GM20000 (cell line): ENCODE data around the gene WDR73.

Source experiments
- DNase-seq: peaks from one replicate; pipeline ENCODE4 v3.0.0; 2012; ENCODE audit warnings: low spot score
- TF ChIP-seq, protein P1 (sequence below): IDR thresholded peaks from 2 replicates; pipeline ENCODE4 v1.5.1; 2012; ENCODE audit warnings: mild to moderate bottlenecking, control low read depth; ENCODE audit errors: extremely low read depth, missing control alignments

The WDR73 gene

DNA sequence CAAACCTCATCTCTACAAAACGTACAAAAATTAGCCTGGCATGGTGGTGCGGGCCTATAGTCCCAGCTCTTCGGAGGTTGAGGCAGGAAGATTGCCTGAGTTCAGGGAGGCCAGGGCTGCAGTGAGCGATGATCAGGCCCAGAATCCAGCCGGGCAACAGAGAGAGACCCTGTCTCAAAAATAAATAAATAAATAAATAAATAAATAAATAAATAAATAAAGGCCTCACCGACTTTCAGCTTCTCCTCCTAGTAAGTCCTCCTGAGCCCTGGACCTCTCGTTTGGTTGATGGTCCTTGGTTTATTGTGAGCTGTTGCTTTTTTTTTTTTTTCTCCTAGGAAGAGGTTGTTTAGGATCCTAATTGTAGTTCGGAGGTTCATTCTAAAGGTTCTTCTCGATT, 25.1 kb downstream of the WDR73 start:
- DNase-seq: no peak
- TF ChIP-seq, protein P1, sequence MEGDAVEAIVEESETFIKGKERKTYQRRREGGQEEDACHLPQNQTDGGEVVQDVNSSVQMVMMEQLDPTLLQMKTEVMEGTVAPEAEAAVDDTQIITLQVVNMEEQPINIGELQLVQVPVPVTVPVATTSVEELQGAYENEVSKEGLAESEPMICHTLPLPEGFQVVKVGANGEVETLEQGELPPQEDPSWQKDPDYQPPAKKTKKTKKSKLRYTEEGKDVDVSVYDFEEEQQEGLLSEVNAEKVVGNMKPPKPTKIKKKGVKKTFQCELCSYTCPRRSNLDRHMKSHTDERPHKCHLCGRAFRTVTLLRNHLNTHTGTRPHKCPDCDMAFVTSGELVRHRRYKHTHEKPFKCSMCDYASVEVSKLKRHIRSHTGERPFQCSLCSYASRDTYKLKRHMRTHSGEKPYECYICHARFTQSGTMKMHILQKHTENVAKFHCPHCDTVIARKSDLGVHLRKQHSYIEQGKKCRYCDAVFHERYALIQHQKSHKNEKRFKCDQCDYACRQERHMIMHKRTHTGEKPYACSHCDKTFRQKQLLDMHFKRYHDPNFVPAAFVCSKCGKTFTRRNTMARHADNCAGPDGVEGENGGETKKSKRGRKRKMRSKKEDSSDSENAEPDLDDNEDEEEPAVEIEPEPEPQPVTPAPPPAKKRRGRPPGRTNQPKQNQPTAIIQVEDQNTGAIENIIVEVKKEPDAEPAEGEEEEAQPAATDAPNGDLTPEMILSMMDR: no peak

DNA sequence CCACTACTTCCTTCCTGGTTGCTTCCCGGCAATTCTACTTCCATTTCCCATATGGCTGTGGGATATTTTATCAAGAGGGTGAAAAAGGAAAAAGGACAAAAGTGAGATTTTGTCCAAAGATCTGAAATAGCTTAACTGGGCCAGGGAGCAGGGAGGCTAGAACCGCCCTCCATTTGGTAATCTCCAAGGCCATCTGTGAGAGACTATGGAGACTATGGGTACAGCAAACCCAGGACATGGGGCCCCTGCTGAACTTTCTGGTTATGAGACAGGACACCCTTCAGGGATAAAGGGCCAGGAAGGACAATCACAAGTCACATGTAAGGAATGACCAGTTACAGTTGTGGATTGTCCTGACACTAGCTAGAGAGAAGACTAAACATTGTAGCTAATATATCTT, 29.0 kb downstream of the WDR73 start:
- no peak for DNase-seq
- TF ChIP-seq, protein P1: no peak

DNA sequence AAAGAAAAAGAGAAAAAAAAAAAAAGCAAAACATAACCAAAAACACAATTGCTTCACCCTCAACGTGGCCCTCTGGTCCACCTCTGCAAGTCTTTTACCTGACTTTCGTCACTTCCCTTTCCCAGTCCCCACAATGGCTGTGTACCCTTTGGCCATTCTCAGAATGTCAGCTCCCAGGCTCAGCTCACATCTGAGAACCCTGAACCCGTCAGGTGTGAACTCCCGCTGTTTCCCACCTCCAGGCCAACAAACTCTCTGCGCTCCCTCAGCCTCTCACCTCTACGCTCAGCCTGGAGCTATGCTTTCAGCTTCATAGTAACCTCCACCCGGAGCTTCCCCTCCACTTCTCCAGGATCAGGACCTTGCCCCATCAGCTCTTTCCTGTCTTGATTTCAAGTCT, 29.7 kb downstream of the WDR73 start:
- TF ChIP-seq, protein P1: no peak
- DNase-seq: no peak

DNA sequence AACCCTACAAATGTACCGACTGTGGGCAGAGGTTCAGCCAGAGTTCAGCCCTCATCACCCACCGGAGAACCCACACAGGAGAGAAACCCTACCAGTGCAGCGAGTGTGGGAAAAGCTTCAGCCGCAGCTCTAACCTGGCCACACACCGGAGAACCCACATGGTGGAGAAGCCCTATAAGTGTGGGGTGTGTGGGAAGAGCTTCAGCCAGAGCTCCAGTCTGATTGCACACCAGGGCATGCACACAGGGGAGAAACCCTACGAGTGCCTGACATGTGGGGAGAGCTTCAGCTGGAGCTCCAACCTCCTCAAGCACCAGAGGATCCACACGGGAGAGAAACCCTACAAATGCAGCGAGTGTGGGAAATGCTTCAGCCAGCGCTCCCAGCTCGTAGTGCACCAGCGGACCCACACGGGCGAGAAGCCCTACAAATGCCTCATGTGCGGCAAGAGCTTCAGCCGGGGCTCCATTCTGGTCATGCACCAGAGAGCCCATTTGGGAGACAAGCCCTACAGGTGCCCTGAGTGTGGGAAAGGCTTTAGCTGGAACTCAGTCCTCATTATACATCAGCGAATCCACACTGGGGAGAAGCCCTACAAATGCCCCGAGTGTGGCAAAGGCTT, 32.6 kb downstream of the WDR73 start:
- TF ChIP-seq, protein P1: no peak
- DNase-seq: no peak

DNA sequence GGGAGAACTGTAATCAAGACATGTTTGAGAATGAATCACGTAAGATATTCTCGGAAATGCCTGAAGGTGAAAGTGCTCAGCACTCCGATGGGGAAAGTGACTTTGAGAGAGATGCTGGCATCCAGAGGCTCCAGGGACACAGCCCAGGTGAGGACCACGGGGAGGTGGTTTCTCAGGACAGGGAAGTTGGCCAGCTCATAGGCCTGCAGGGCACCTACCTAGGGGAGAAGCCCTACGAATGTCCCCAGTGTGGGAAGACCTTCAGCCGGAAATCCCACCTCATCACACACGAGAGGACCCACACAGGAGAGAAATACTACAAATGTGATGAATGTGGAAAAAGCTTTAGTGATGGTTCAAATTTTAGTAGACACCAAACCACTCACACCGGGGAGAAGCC, 33.5 kb downstream of the WDR73 start:
- TF ChIP-seq, protein P1: no peak
- DNase-seq: no peak

DNA sequence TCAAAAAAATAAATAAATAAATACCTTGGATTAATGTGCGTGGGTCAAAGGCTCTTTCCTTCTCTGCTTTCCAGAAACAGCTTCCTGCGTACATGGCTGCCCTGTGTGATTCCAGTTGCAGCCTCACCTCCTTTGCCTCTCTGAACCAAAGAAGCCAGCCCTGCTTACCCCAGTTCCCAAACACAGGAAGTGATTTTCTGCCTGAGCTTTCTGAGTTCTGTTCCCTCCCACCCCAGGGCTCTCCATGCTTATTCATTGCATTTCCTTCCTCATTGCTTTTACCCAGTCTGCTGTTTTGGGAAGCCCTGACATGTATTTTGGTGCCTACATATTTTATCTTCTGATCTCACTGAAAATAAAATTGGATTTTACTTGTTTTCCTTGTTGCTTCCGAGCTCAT, 37.8 kb downstream of the WDR73 start:
- TF ChIP-seq, protein P1: no peak
- no peak for DNase-seq

DNA sequence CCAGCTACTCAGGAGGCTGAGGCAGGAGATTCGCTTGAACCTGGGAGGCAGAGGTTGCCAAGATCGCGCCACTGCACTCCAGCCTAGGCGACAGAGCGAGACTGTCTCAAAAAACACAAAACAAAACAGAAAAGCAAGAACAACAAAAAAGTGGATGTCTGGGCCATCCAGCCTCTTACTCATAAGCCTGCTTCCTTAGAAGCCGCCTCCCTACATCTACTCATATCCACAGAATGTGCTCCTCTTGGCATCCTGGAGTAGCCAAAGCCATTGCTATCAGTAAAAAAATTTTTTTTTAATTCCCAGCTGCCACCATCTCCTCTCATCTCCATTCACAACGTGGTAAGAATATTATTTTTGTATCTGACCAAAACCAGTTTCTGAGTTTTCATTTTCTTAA, 42.5 kb downstream of the WDR73 start:
- DNase-seq: no peak
- TF ChIP-seq, protein P1: no peak
